ENCODE data around the gene CRACDL. TPM values are rescaled to one million over a fixed set of nuclear protein-coding genes. Genes with fewer than 3 reads are reported as not detected.

Gene CRACDL
- total RNA-seq, 1 experiment from 2014 or later: 1.1 TPM

DNA sequence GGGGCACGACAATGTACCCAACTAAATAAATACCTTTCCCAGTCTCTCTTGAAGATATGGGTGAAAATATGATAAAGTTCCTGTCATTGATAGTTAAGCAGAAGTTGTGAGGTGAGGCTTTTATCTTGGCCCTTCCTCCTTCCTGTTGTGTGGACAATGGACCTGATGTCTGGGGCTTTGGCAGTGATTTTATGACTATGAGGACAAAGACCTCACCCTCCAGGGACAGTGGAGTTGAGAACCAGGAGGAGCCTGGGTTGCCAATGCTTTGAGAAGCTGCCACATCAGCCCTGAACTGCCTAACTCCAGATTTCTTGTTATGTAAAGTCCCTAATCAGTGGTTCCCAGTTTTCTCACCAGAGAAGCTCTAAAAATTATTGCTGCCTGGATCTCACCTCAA, 184.3 kb downstream of the CRACDL start:
- DNase-seq: no peak
- Histone ChIP-seq H3K4me1 (peaks cover 18% of the 10 kb centered on the region), H3K9me3 (no peaks in the 10 kb centered on the region), H3K4me3 (ENCODE audit: low read depth, low read length) (no peak overlapping the region), H3K36me3 (ENCODE audit: control insufficient read depth, insufficient read depth, low read length) (no peaks in the 10 kb centered on the region), H3K27me3 (replicated peaks; ENCODE audit: control insufficient read depth, insufficient read depth, low read length) (no peaks in the 10 kb centered on the region)
- TF ChIP-seq, protein P1, sequence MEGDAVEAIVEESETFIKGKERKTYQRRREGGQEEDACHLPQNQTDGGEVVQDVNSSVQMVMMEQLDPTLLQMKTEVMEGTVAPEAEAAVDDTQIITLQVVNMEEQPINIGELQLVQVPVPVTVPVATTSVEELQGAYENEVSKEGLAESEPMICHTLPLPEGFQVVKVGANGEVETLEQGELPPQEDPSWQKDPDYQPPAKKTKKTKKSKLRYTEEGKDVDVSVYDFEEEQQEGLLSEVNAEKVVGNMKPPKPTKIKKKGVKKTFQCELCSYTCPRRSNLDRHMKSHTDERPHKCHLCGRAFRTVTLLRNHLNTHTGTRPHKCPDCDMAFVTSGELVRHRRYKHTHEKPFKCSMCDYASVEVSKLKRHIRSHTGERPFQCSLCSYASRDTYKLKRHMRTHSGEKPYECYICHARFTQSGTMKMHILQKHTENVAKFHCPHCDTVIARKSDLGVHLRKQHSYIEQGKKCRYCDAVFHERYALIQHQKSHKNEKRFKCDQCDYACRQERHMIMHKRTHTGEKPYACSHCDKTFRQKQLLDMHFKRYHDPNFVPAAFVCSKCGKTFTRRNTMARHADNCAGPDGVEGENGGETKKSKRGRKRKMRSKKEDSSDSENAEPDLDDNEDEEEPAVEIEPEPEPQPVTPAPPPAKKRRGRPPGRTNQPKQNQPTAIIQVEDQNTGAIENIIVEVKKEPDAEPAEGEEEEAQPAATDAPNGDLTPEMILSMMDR (IDR thresholded peaks at IDR 0.05; ENCODE audit: insufficient read depth in 1 of 2, low read depth in 1 of 2, low read length in 1 of 2, severe bottlenecking in 1 of 2, unreplicated experiment in 1 of 2): no peak
- no TSS peak for BruUV-seq (replicated peaks)
- Mint-ChIP-seq H3K4me1 (ENCODE audit: low read depth, unreplicated experiment) (peaks cover 19% of the 10 kb centered on the region), H3K27me3 (ENCODE audit: insufficient read depth, unreplicated experiment) (no peaks in the 10 kb centered on the region), H3K36me3 (ENCODE audit: insufficient read depth, unreplicated experiment) (no peaks in the 10 kb centered on the region), H3K4me3 (ENCODE audit: unreplicated experiment) (no peak overlapping the region), H3K9me3 (ENCODE audit: unreplicated experiment) (peaks cover 23% of the 10 kb centered on the region), H3K27ac (ENCODE audit: unreplicated experiment) (no peak overlapping the region)
- ChIA-PET CTCF (no interaction called here), POLR2A (no interaction called here)
- intact Hi-C loops (cut with micrococcal nuclease; ENCODE audit: unreplicated experiment): no loop called here

DNA sequence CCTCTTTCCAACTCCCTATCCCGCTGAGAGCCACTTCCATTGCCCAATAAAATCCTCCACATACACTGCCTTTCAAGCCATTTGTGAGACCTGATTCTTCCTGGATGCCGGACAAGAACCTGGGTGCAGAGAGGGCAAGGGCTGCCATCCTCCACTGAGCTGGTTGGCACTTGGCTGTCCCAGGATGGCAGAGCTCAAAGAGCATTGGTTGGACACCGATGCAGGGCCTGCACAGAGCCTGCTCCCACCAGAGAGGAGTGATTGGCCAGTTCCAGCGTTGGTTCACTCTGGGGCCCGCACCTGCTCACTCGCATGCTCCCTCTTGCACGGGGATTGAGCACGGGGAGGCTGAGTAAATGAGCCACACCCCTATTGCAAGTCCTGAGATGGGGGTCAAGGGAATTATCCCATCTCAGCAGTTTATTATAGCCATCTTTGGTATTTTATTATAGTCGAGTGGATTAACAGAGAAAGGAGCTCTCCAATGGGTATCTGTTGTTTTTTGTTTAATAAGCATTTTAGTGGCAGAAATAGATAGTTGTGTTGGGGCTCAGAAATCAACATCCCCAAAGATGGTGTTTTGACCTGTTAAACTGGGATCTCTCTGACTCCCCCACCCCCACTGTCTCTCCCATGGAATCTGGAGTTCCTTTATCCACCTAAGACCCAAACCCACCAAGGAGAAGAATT, 185.3 kb downstream of the CRACDL start:
- Histone ChIP-seq H3K4me1 (peaks cover 18% of the 10 kb centered on the region), H3K4me3 (ENCODE audit: low read depth, low read length) (no peak overlapping the region), H3K27me3 (replicated peaks; ENCODE audit: control insufficient read depth, insufficient read depth, low read length) (no peaks in the 10 kb centered on the region), H3K9me3 (no peaks in the 10 kb centered on the region), H3K36me3 (ENCODE audit: control insufficient read depth, insufficient read depth, low read length) (no peaks in the 10 kb centered on the region)
- Mint-ChIP-seq H3K9me3 (ENCODE audit: unreplicated experiment) (peaks cover 23% of the 10 kb centered on the region), H3K4me1 (ENCODE audit: low read depth, unreplicated experiment) (peaks cover 19% of the 10 kb centered on the region), H3K36me3 (ENCODE audit: insufficient read depth, unreplicated experiment) (no peaks in the 10 kb centered on the region), H3K27ac (ENCODE audit: unreplicated experiment) (no peak overlapping the region), H3K4me3 (ENCODE audit: unreplicated experiment) (no peak overlapping the region), H3K27me3 (ENCODE audit: insufficient read depth, unreplicated experiment) (no peaks in the 10 kb centered on the region)
- no TSS peak for BruUV-seq (replicated peaks)
- CTCF ChIA-PET: no interaction called here
- POLR2A ChIA-PET: no interaction called here
- intact Hi-C loops (cut with micrococcal nuclease; ENCODE audit: unreplicated experiment): no loop called here
- no peak for DNase-seq
- TF ChIP-seq, protein P1 (IDR thresholded peaks at IDR 0.05; ENCODE audit: insufficient read depth in 1 of 2, low read depth in 1 of 2, low read length in 1 of 2, severe bottlenecking in 1 of 2, unreplicated experiment in 1 of 2): no peak

DNA sequence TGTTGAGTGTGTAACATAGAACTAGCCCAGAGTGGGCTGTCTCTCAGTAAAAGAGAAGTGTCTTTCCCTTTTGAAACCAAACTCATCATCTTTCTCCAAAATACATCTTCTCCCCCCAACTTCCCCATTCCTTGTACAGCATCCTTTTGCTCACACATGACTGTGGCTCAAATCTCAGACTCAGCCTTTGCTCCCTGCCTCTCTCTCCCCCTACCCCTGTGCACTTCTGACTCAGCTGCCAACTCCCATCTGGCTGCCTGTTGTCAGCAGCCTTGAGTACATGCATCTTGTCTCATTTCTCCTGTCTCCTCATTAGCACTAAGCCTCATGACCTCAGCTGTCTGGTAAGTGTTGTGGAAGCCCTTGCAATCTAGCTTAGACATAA, 187.0 kb downstream of the CRACDL start:
- Histone ChIP-seq H3K4me1 (peaks cover 9% of the 10 kb centered on the region), H3K9me3 (no peaks in the 10 kb centered on the region), H3K27me3 (replicated peaks; ENCODE audit: control insufficient read depth, insufficient read depth, low read length) (no peaks in the 10 kb centered on the region), H3K36me3 (ENCODE audit: control insufficient read depth, insufficient read depth, low read length) (no peaks in the 10 kb centered on the region), H3K4me3 (ENCODE audit: low read depth, low read length) (no peak overlapping the region)
- Mint-ChIP-seq H3K27me3 (ENCODE audit: insufficient read depth, unreplicated experiment) (no peaks in the 10 kb centered on the region), H3K9me3 (ENCODE audit: unreplicated experiment) (peaks cover 23% of the 10 kb centered on the region), H3K27ac (ENCODE audit: unreplicated experiment) (no peak overlapping the region), H3K4me1 (ENCODE audit: low read depth, unreplicated experiment) (peaks cover 9% of the 10 kb centered on the region), H3K36me3 (ENCODE audit: insufficient read depth, unreplicated experiment) (no peaks in the 10 kb centered on the region), H3K4me3 (ENCODE audit: unreplicated experiment) (no peak overlapping the region)
- no peak for DNase-seq
- ChIA-PET CTCF (no interaction called here), POLR2A (no interaction called here)
- intact Hi-C loops (cut with micrococcal nuclease; ENCODE audit: unreplicated experiment): no loop called here
- BruUV-seq (replicated peaks): no TSS peak
- TF ChIP-seq, protein P1 (IDR thresholded peaks at IDR 0.05; ENCODE audit: insufficient read depth in 1 of 2, low read depth in 1 of 2, low read length in 1 of 2, severe bottlenecking in 1 of 2, unreplicated experiment in 1 of 2): no peak
